ENCODE measurements around the gene KCNK5. TPM values are rescaled to one million over a fixed set of nuclear protein-coding genes. Genes with fewer than 3 reads are reported as not detected.

KCNK5 gene
- total RNA-seq, 1 donor from 2014 or later = 10.1 TPM

DNA sequence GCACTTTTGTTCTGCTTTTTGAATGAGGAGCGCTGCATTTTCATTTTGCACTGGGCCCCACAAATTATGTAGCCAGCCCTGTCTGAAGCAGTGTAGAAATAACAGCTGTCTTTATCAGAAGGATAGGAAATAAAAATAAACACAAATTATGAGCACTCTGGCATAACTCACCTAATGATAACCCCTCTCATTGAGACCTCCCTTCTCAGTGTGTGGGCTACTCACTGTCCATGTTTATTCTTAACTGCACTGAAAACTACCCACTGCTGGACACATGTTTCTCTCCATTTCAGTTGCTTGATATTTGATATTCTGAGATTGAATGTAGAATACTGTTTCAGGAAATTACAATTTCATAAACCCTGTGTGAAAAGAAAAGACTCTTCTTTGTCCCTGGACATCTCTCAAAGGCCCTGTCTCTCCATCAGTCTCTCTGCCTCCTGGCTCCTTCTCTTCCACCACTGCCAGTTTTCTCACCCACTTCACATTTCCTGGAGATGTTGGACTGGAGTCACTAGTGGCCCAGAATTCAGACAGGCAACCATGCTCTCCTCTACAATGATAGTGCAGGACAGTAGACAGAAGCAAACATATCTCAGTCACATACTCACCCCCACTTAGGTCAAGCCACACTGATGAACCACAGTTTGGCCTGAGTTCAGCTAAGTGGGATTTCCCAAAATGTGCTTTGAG lies 84.6 kb downstream of the KCNK5 start:
- Mint-ChIP-seq H3K4me3 (no peak overlapping the region), H3K4me1 (ENCODE audit: unreplicated experiment) (peaks cover 6% of the 10 kb centered on the region), H3K36me3 (no peaks in the 10 kb centered on the region), H3K9me3 (no peaks in the 10 kb centered on the region), H3K27ac (no peak overlapping the region), H3K27me3 (peaks cover 28% of the 10 kb centered on the region)
- TF ChIP-seq, protein P1, sequence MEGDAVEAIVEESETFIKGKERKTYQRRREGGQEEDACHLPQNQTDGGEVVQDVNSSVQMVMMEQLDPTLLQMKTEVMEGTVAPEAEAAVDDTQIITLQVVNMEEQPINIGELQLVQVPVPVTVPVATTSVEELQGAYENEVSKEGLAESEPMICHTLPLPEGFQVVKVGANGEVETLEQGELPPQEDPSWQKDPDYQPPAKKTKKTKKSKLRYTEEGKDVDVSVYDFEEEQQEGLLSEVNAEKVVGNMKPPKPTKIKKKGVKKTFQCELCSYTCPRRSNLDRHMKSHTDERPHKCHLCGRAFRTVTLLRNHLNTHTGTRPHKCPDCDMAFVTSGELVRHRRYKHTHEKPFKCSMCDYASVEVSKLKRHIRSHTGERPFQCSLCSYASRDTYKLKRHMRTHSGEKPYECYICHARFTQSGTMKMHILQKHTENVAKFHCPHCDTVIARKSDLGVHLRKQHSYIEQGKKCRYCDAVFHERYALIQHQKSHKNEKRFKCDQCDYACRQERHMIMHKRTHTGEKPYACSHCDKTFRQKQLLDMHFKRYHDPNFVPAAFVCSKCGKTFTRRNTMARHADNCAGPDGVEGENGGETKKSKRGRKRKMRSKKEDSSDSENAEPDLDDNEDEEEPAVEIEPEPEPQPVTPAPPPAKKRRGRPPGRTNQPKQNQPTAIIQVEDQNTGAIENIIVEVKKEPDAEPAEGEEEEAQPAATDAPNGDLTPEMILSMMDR (conservative IDR thresholded peaks at IDR 0.05) = no peak
- no peak for DNase-seq (ENCODE audit: extremely low spot score, unreplicated experiment)

DNA sequence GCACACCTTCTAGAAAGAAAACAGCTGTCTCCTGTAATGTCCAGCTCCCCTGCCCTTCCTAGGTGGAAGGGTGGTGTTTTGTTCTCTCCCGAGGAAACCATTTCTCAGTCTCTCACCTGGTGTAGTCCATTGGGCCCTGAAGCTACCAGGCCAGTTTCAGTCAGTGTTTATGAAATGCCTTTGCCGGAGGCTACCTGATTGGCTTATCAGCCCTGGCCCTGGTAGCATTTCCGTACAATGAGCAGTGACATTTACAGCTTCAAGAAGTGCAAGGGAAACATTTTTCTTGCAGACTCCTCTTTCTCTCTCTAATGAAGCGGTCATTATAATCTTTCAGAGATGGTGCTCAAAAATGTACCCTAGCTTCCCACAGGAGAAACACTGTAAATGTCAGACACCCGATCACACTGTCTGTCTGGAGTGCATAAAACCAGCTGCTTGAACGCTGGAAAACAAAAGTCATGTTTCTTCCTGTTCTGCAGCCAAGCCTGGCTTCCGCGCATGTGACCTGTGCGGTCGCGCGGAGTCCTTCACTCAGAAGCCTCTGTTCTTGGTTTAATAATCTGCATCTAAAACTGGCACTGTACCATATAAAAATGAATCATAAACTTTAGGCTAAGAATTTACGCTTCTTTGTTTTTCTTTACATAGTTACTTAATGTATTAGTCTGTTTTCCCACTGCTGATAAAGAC lies 85.9 kb downstream of the KCNK5 start:
- Mint-ChIP-seq H3K9me3 (no peaks in the 10 kb centered on the region), H3K4me1 (ENCODE audit: unreplicated experiment) (peaks cover 6% of the 10 kb centered on the region), H3K27ac (no peak overlapping the region), H3K27me3 (peaks cover 24% of the 10 kb centered on the region), H3K4me3 (no peak overlapping the region), H3K36me3 (no peaks in the 10 kb centered on the region)
- TF ChIP-seq, protein P1 (conservative IDR thresholded peaks at IDR 0.05) = no peak
- DNase-seq (ENCODE audit: extremely low spot score, unreplicated experiment) = no peak

DNA sequence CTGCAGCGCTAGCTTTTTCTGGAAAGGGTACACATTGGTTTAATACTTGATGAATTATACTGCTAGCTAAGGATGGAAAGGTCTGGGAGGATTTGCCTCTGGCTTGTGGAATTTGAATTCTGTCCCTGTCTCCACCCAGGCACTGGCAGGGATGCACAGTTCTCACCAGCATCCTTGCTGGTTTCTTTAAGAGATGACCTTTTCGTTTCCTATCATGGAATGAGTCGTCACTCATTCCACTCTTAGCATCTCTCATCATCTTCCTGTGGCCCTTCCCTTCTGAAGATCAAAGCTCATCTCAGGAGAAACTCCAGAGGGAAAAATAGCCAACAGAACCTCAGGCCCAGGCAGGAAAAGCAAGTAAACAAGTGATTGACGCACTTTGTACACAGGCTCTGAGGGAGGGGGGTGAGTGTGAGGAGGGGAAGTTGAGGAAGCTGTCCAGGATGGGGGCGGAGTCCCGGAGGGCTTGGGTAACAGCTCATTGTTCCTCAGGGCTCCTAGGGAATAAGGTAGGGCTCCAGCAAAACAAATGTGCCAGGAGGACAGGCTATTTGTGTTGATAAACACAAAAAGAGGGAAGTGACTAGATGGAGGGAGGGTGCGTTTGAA lies 88.6 kb downstream of the KCNK5 start:
- H3K27me3 Mint-ChIP-seq = peaks cover 20% of the 10 kb centered on the region
- H3K9me3 Mint-ChIP-seq = peaks cover 4% of the 10 kb centered on the region
- TF ChIP-seq, protein P1 (conservative IDR thresholded peaks at IDR 0.05) = no peak
- H3K36me3 Mint-ChIP-seq = no peaks in the 10 kb centered on the region
- H3K4me3 Mint-ChIP-seq = no peak overlapping the region
- no peak overlapping the region for H3K27ac Mint-ChIP-seq
- no peak for DNase-seq (ENCODE audit: extremely low spot score, unreplicated experiment)
- peaks cover 6% of the 10 kb centered on the region for H3K4me1 Mint-ChIP-seq (ENCODE audit: unreplicated experiment)

Other genes starting within 250 kb of the KCNK5 start
- 1.6 and 4.3 TPM in 2 replicates for gene GLP1R, start 180.7 kb downstream of the KCNK5 start, total RNA-seq (ENCODE audit: low replicate concordance)
- gene SAYSD1, start 114.3 kb downstream of the KCNK5 start, total RNA-seq (ENCODE audit: low replicate concordance) = 13.3 and 15.0 TPM in 2 replicates
- gene KCNK17, start 84.9 kb upstream of the KCNK5 start, total RNA-seq (ENCODE audit: low replicate concordance) = 9.9 and 18.6 TPM in 2 replicates
- 22.6 and 41.1 TPM in 2 replicates for gene KCNK16, start 93.2 kb upstream of the KCNK5 start, total RNA-seq (ENCODE audit: low replicate concordance)